IPS-NIHi11 (cell line): ENCODE results near the gene TBC1D1.

Experiments
- DNase-seq: peaks from one replicate; pipeline ENCODE4 v3.0.0; 2012; ENCODE audit warnings: mixed read lengths, low spot score

The TBC1D1 gene

GRCh38 chr4:38082424-38083385 is 191.8 kb downstream of the TBC1D1 start:
- no peak for DNase-seq

GRCh38 chr4:38084877-38085711 is 194.2 kb downstream of the TBC1D1 start:
- no peak for DNase-seq

- no peak for DNase-seq
These were observed 194.9 kb downstream of the TBC1D1 start for GRCh38 chr4:38085751-38086150.

- no peak for DNase-seq
These were observed 195.4 kb downstream of the TBC1D1 start for GRCh38 chr4:38086151-38086848.

GRCh38 chr4:38086849-38087226 is 196.0 kb downstream of the TBC1D1 start:
- no peak for DNase-seq

GRCh38 chr4:38088321-38088720 is 197.4 kb downstream of the TBC1D1 start:
- DNase-seq = no peak

GRCh38 chr4:38089961-38090360 is 199.1 kb downstream of the TBC1D1 start:
- no peak for DNase-seq

- DNase-seq = no peak
These were observed 199.8 kb downstream of the TBC1D1 start for GRCh38 chr4:38090455-38091246.

- no peak for DNase-seq
These were observed 200.8 kb downstream of the TBC1D1 start for GRCh38 chr4:38091636-38092035.

GRCh38 chr4:38092701-38093100 is 201.8 kb downstream of the TBC1D1 start:
- DNase-seq = no peak

- DNase-seq = no peak
These were observed 203.5 kb downstream of the TBC1D1 start for GRCh38 chr4:38094419-38094818.

GRCh38 chr4:38095691-38096090 is 204.8 kb downstream of the TBC1D1 start:
- DNase-seq = no peak

- no peak for DNase-seq
These were observed 206.9 kb downstream of the TBC1D1 start for GRCh38 chr4:38097818-38098217.

GRCh38 chr4:38099020-38099600 is 208.2 kb downstream of the TBC1D1 start:
- DNase-seq = no peak

- DNase-seq = no peak
These were observed 209.1 kb downstream of the TBC1D1 start for GRCh38 chr4:38099908-38100407.

GRCh38 chr4:38100474-38101255 is 209.8 kb downstream of the TBC1D1 start:
- no peak for DNase-seq

- DNase-seq = no peak
These were observed 210.7 kb downstream of the TBC1D1 start for GRCh38 chr4:38101563-38101962.

- DNase-seq = no peak
These were observed 212.2 kb downstream of the TBC1D1 start for GRCh38 chr4:38102957-38103588.

- no peak for DNase-seq
These were observed 214.8 kb downstream of the TBC1D1 start for GRCh38 chr4:38105475-38106220.
